IMR-90 (cell line): ENCODE data around the gene PHF3. TPM values are rescaled to one million over a fixed set of nuclear protein-coding genes. Genes with fewer than 3 reads are reported as not detected.

Experiments
- ATAC-seq: fragments of 200-7000 bp; cut with Tn5 transposase; 2 replicates; pipeline ENCODE4 v1.9.1; 2020; ENCODE audit warnings: low read depth, mild to moderate bottlenecking, moderate library complexity
- BruUV-seq: library from RNA; stranded (reverse); fragments of 400-500 nt; replicated peaks from 2 replicates; lab custom pipeline; 2021; lab: Mats Ljungman, UMichigan
- CTCF ChIA-PET: fragments of 300-600 bp; formaldehyde crosslinking; extraction: SDS; loops from one replicate; lab custom pipeline; 2021; ENCODE audit warnings: antibody characterized with exemption; lab: Yijun Ruan, JAX
- POLR2A ChIA-PET: fragments of 300-600 bp; sonication (Branson Sonifier 250); formaldehyde crosslinking; loops from one replicate; lab custom pipeline; 2022; ENCODE audit warnings: antibody characterized with exemption; ENCODE audit not compliant: unreplicated experiment; lab: Charles Lee
- DNase-seq: peaks from one replicate; pipeline ENCODE4 v3.0.0; 2013
- H2AFZ ChIP-seq: replicated peaks from 2 replicates; pipeline ENCODE3; 2013; ENCODE audit warnings: low read length, mild to moderate bottlenecking; ENCODE audit not compliant: poor library complexity
- H2AK5ac ChIP-seq: 2 replicates; pipeline ENCODE4 v1.6.1; 2013; ENCODE audit warnings: low read depth, low read length, inconsistent platforms
- H2AK9ac ChIP-seq: replicated peaks from 2 replicates; pipeline ENCODE3; 2013; ENCODE audit warnings: mild to moderate bottlenecking, low read depth, low read length, moderate library complexity; ENCODE audit not compliant: poor library complexity
- H2BK120ac ChIP-seq: 2 replicates; pipeline ENCODE4 v1.6.1; 2013; ENCODE audit warnings: low read depth, low read length, inconsistent platforms
- H2BK15ac ChIP-seq: 3 replicates; pipeline ENCODE4 v1.6.1; 2013; ENCODE audit warnings: low read depth, low read length, inconsistent platforms
- H2BK20ac ChIP-seq: 2 replicates; pipeline ENCODE4 v1.6.1; 2013; ENCODE audit warnings: low read depth, mild to moderate bottlenecking, inconsistent platforms, low read length, moderate library complexity
- H2BK5ac ChIP-seq: 2 replicates; pipeline ENCODE4 v1.6.1; 2013; ENCODE audit warnings: mild to moderate bottlenecking, low read depth, low read length, inconsistent platforms; ENCODE audit not compliant: poor library complexity, severe bottlenecking
- H3K14ac ChIP-seq: replicated peaks from 2 replicates; pipeline ENCODE4 v1.6.1; 2013; ENCODE audit warnings: low read depth, low read length, inconsistent platforms
- H3K18ac ChIP-seq: 2 replicates; pipeline ENCODE4 v1.6.1; 2013; ENCODE audit warnings: low read depth, low read length, control low read depth
- H3K23ac ChIP-seq: 2 replicates; pipeline ENCODE4 v1.6.1; 2013; ENCODE audit warnings: low read depth, low read length, inconsistent platforms
- H3K27ac ChIP-seq: 2 replicates; pipeline ENCODE4 v1.5.1; 2013; ENCODE audit warnings: mild to moderate bottlenecking, control low read depth, low read length; ENCODE audit not compliant: insufficient read depth
- H3K27me3 ChIP-seq: 2 replicates; pipeline ENCODE4 v1.6.1; 2013; ENCODE audit warnings: low read length; ENCODE audit not compliant: control insufficient read depth, insufficient read depth
- H3K36me3 ChIP-seq: 2 replicates; pipeline ENCODE4 v1.6.1; 2013; ENCODE audit warnings: low read length, mixed read lengths; ENCODE audit not compliant: control insufficient read depth, insufficient read depth
- H3K4ac ChIP-seq: 2 replicates; pipeline ENCODE4 v1.6.1; 2013; ENCODE audit warnings: low read depth, low read length, inconsistent platforms
- H3K4me1 ChIP-seq: 2 replicates; pipeline ENCODE4 v1.6.1; 2013; ENCODE audit warnings: low read length, mixed read lengths; ENCODE audit not compliant: control insufficient read depth, insufficient read depth
- H3K4me2 ChIP-seq: 2 replicates; pipeline ENCODE4 v1.6.1; 2013; ENCODE audit warnings: low read depth, mild to moderate bottlenecking, control low read depth, low read length, moderate library complexity
- H3K4me3 ChIP-seq: 2 replicates; pipeline ENCODE4 v1.5.1; 2013; ENCODE audit warnings: low read depth, mild to moderate bottlenecking, control low read depth, low read length, moderate library complexity; ENCODE audit not compliant: insufficient read depth
- H3K56ac ChIP-seq: 2 replicates; pipeline ENCODE4 v1.6.1; 2013; ENCODE audit warnings: low read length, inconsistent platforms; ENCODE audit not compliant: insufficient read depth; ENCODE audit errors: extremely low read depth
- H3K79me1 ChIP-seq, 2 experiments: 2 replicates each; pipeline ENCODE4 v1.6.1; 2013; ENCODE audit warnings: low read length in 2 of 2, inconsistent platforms in 1 of 2, low read depth in 1 of 2
- H3K9ac ChIP-seq: 2 replicates; pipeline ENCODE4 v1.6.1; 2013; ENCODE audit warnings: low read depth, low read length, control low read depth
- H3K9me1 ChIP-seq: 2 replicates; pipeline ENCODE4 v1.6.1; 2013; ENCODE audit warnings: low read length, inconsistent platforms; ENCODE audit not compliant: insufficient read depth
- H3K9me3 ChIP-seq: 2 replicates; pipeline ENCODE4 v1.6.1; 2013; ENCODE audit warnings: low read length; ENCODE audit not compliant: control insufficient read depth, insufficient read depth
- H4K20me1 ChIP-seq: 2 replicates; pipeline ENCODE4 v1.6.1; 2013; ENCODE audit warnings: low read length, inconsistent platforms; ENCODE audit not compliant: insufficient read depth
- H4K5ac ChIP-seq: 2 replicates; pipeline ENCODE4 v1.6.1; 2013; ENCODE audit warnings: mild to moderate bottlenecking, low read depth, low read length, control low read depth
- H4K8ac ChIP-seq, 2 experiments: 2 replicates each; pipeline ENCODE4 v1.6.1; 2013; ENCODE audit warnings: low read depth in 2 of 2, low read length in 2 of 2, control low read depth in 1 of 2, inconsistent platforms in 1 of 2
- H4K91ac ChIP-seq: 2 replicates; pipeline ENCODE4 v1.6.1; 2013; ENCODE audit warnings: low read depth, low read length, inconsistent platforms; ENCODE audit not compliant: insufficient read depth
- CEBPB ChIP-seq: IDR thresholded peaks from 2 replicates; pipeline ENCODE4 v1.6.1; 2012; ENCODE audit warnings: low read depth, low read length, improper control_type of control experiment
- FOS ChIP-seq: fragments of 150-350 bp; IDR thresholded peaks from 2 replicates; pipeline ENCODE4 v1.6.1; 2016; ENCODE audit warnings: low read depth, low read length
- MXI1 ChIP-seq: IDR thresholded peaks from 2 replicates; pipeline ENCODE4 v1.6.1; 2012; ENCODE audit warnings: low read depth, mild to moderate bottlenecking, low read length, moderate library complexity, borderline replicate concordance
- NFE2L2 ChIP-seq: fragments of 150-350 bp; IDR thresholded peaks from 2 replicates; pipeline ENCODE4 v1.6.1; 2016; ENCODE audit warnings: low read depth, mild to moderate bottlenecking, low read length
- RAD21 ChIP-seq: IDR thresholded peaks from 2 replicates; pipeline ENCODE4 v1.6.1; 2012; ENCODE audit warnings: low read length, improper control_type of control experiment
- dilution Hi-C: fragments of 300-500 bp; cut with HindIII; formaldehyde crosslinking; loops from one replicate; pipeline ENCODE4 v1.14.3; 2018; ENCODE audit warnings: low sequenced_read_pairs; ENCODE audit not compliant: unreplicated experiment
- in situ Hi-C: fragments of 300-500 bp; cut with MboI; formaldehyde crosslinking; loops from 3 replicates; pipeline ENCODE4 v1.14.3; 2019; ENCODE audit warnings: low sequenced_read_pairs, inconsistent platforms, mixed read lengths
- intact Hi-C: fragments of 100-400 bp; cut with micrococcal nuclease; formaldehyde crosslinking; loops from 2 replicates; pipeline ENCODE4 v1.10.0; 2022
- polyA plus RNA-seq, 3 experiments: library from polyadenylated mRNA; depleted of rRNA; stranded (reverse); fragments of >200 nt; gene quantifications; 2 replicates each; pipeline ENCODE4 v1.2.3, GENCODE V29; 2012; ENCODE audit warnings: low replicate concordance in 1 of 3
- total RNA-seq: library from RNA; depleted of rRNA; stranded (reverse); fragments of >200 nt; gene quantifications from 2 replicates; pipeline ENCODE4 v1.2.3, GENCODE V29; 2012

PHF3 gene
- total and polyA plus RNA-seq, 2 of the 4 experiments (the other 2 are of a cell fraction) = 5.6 to 27.8 TPM

DNA sequence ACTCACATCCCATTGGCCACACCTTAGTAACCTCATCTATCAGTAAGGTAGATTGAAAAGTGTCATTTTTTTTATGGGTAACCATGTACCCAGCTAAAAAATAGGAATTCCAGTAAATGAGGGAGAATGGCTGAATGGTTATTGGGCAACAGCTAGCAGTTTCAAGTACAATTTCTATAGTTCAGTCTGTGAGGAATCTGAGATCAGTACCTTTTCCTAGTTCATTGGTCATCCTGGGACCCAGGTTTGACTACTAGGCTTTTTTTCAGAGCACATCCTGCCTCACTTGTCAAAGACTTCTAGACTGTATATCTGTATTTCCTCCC lies 28.3 kb downstream of the PHF3 start:
- Histone ChIP-seq H2BK120ac (no peak overlapping the region), H3K18ac (no peak overlapping the region), H2AK9ac (no peak overlapping the region), H2AFZ (no peak overlapping the region), H3K4ac (no peak overlapping the region), H3K23ac (no peak overlapping the region), H3K4me2 (no peak overlapping the region), H3K14ac (no peak overlapping the region), H4K91ac (no peak overlapping the region), H3K27me3 (no peaks in the 10 kb centered on the region), H2AK5ac (no peak overlapping the region), H3K56ac (no peak overlapping the region), H3K4me3 (no peak overlapping the region), H4K5ac (no peak overlapping the region), H4K8ac (no peak overlapping the region), H2BK20ac (no peak overlapping the region), H3K4me1 (peaks cover 5% of the 10 kb centered on the region), H2BK15ac (no peak overlapping the region), H4K20me1 (peaks cover 27% of the 10 kb centered on the region), H3K9ac (no peak overlapping the region), H3K9me3 (no peaks in the 10 kb centered on the region), H3K9me1 (peaks cover 7% of the 10 kb centered on the region; the same call in 1 of the 2 replicates), H3K27ac (no peak overlapping the region), H3K36me3 (no peaks in the 10 kb centered on the region; the same call in 1 of the 2 replicates), H3K79me1 (peaks cover 14 to 37% of the 10 kb centered on the region in 2 experiments), H2BK5ac (no peak overlapping the region)
- ATAC-seq = no peak
- no peak for TF ChIP-seq MXI1
- TF ChIP-seq FOS = no peak
- no peak for TF ChIP-seq RAD21
- TF ChIP-seq NFE2L2 = no peak
- peak; percentile 25; the same call in 1 of the 2 replicates for TF ChIP-seq CEBPB
- BruUV-seq = no TSS peak
- in situ Hi-C loops = no loop called here
- DNase-seq = no peak
- ChIA-PET CTCF (interaction anchor here (1.1 kb wide), 1 partner anchor 27 kb away, joined by 3 read pairs; no protein-coding TSS in a partner anchor), POLR2A (no interaction called here)
- intact Hi-C loops = no loop called here
- dilution Hi-C loops = no loop called here
